ENCODE measurements around the gene IGFL1. TPM values are rescaled to one million over a fixed set of nuclear protein-coding genes. Genes with fewer than 3 reads are reported as not detected.
"Not testable (repeated sequence)": the region's sequence is repeated elsewhere in the genome, so short reads cannot be mapped to it uniquely, and the experiment has no call there.

The IGFL1 gene
- total RNA-seq, 4 donors from 2014 or later: not detected

DNA sequence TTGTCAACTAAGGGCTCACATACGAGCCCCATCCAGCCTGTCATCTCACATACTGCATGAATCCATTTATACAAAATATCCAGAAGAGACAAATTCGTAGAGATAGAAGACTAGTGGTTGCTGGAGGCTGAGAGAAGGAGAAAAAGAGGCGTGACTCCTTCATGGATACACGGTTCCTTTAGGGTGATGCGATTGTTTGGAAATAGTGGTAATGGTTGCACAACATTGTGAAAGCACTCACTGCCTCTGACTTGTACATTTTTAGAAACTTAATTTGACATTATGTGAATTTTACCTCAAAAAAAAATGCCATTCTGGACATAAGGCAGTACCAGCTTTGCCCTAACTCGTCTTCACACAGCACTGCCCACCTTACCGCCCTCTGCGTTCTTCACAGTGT lies 27.3 kb downstream of the IGFL1 start:
- Histone ChIP-seq H3K27me3 (peaks cover 0 to 31% (median 0%) of the 10 kb centered on the region in 4 donors), H3K4me3 (no peak overlapping the region), H3K4me1 (no peaks in the 10 kb centered on the region), H3K36me3 (no peaks in the 10 kb centered on the region), H3K9me3 (no peaks in the 10 kb centered on the region), H3K27ac (replicated peaks in 1 of 4) (no peak overlapping the region)
- TF ChIP-seq POLR2AphosphoS5 (IDR thresholded peaks at IDR 0.05) (no peak), POLR2A (IDR thresholded peaks at IDR 0.05; ENCODE audit: low read depth) (no peak)
- TF ChIP-seq, protein P1, sequence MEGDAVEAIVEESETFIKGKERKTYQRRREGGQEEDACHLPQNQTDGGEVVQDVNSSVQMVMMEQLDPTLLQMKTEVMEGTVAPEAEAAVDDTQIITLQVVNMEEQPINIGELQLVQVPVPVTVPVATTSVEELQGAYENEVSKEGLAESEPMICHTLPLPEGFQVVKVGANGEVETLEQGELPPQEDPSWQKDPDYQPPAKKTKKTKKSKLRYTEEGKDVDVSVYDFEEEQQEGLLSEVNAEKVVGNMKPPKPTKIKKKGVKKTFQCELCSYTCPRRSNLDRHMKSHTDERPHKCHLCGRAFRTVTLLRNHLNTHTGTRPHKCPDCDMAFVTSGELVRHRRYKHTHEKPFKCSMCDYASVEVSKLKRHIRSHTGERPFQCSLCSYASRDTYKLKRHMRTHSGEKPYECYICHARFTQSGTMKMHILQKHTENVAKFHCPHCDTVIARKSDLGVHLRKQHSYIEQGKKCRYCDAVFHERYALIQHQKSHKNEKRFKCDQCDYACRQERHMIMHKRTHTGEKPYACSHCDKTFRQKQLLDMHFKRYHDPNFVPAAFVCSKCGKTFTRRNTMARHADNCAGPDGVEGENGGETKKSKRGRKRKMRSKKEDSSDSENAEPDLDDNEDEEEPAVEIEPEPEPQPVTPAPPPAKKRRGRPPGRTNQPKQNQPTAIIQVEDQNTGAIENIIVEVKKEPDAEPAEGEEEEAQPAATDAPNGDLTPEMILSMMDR (IDR thresholded peaks at IDR 0.05): no peak
- 69% methylated on average over 8 of the region's 8 CpGs for WGBS
- no peak for DNase-seq (ENCODE audit: extremely low spot score)
- intact Hi-C loops (cut with DNase I): no loop called here

DNA sequence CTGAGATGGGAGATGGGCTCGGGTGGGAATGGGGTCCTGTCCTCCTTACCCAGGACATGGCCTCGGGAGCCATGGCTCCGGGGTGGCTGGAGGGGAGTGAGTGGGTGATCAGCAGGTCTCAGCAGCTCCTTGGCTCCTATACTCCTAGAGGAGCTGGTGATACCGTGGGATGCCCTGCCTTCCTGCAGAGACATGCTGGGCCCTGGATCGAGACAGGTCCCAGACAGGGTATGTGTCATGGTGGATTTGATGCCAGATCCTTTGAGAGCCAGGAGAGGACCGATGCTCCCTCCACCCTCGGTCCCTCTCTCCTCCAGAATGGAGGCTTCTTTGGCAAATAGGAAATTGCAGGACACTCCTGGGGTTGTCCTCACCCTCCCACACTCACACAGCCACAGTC lies 32.0 kb downstream of the IGFL1 start:
- H3K9me3 ChIP-seq; H3K36me3 ChIP-seq; H3K27ac ChIP-seq (replicated peaks in 1 of 4); DNase-seq (ENCODE audit: extremely low spot score); intact Hi-C loops (cut with DNase I); H3K4me1 ChIP-seq; H3K4me3 ChIP-seq: not testable (repeated sequence)
- WGBS: 90% methylated on average over 7 of the region's 7 CpGs
- peaks cover 0 to 49% (median 0%) of the 10 kb centered on the region in 4 donors for H3K27me3 ChIP-seq

DNA sequence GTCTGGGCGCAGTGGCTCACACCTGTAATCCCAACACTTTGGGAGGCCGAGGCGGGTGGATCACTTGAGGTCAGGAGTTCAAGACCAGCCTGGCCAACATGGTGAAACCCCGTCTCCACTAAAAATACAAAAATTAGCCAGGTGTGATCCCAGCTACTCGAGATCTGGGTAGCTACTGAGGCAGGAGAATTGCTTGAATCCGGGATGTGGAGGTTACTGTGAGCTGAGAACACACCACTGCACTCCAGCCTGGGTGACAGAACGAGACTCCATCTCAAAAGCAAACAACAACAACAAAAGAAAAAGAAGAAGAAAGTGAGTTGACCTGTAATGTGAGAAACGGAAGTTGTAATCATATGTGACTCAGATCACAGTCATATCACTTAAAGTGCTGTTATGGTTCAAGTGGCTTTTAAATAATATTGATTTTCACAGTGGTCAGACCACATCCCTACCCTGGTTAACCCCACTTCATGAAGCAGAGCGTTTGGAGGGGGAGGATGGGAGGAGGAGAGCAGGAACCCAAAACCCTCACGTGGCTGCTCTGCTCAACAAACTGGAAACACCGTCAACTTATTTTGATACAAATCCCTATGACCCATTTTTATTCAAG lies 33.2 kb downstream of the IGFL1 start:
- H3K4me3 ChIP-seq; intact Hi-C loops (cut with DNase I); H3K27ac ChIP-seq (replicated peaks in 1 of 4); DNase-seq (ENCODE audit: extremely low spot score); H3K4me1 ChIP-seq; H3K9me3 ChIP-seq; H3K36me3 ChIP-seq: not testable (repeated sequence)
- 50% methylated on average over 11 of the region's 11 CpGs for WGBS
- peaks cover 0 to 50% (median 0%) of the 10 kb centered on the region in 4 donors for H3K27me3 ChIP-seq

DNA sequence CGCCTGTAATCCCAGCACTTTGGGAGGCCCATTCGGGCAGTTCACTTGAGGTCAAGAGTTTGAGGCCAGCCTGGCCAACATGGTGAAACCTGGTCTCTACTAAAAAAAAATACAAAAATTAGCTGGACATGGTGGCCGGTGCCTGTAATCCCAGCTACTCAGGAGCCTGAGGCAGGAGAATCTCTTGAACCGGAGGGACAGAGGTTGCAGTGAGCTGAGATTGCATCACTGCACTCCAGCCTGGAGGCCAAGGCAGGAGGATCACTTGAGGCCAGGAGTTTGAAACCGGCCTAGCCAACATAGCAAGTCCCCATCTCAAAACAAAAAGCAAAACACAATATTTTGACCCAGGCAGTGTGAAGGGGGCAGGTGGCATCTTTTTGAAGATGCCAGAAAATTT lies 35.3 kb downstream of the IGFL1 start:
- H3K27ac ChIP-seq (replicated peaks in 1 of 4); H3K4me1 ChIP-seq; H3K36me3 ChIP-seq; H3K9me3 ChIP-seq; DNase-seq (ENCODE audit: extremely low spot score); H3K4me3 ChIP-seq: not testable (repeated sequence)
- intact Hi-C loops (cut with DNase I): loop anchor here (2.0 kb wide), 2 partner anchors 182 to 236 kb away; no protein-coding TSS in a partner anchor
- H3K27me3 ChIP-seq: peaks cover 0 to 47% (median 0%) of the 10 kb centered on the region in 4 donors
- 77% methylated on average over 5 of the region's 5 CpGs for WGBS

DNA sequence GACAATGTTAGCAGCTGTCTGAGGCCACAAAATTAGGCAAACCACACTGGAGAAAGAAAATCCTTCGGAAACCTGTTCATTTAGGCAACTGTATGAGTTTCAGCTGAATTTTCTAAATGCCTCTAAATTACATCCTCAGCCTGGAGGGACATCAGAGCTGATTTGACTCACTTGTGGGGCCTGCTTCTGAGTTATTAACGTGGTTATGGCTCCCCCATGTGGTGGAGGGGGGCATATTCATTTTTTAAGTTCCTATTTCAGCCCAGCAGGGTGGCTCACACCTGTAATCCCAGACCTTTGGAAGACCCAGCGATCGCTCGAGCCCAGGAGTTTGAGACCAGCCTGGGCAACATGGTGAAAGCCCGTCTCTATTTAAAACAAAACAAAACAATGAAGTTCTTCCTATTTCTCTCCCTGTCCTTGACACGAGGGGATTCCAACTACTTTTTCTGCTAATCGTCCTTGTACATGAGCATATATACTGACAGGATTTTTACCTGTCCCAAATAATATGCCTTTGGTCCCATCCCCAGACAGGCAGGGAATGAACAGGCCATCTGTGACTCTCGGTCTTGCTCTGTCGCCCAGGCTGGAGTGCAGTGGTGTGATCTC lies 35.8 kb downstream of the IGFL1 start:
- H3K4me1 ChIP-seq: no peaks in the 10 kb centered on the region
- peak; percentile 96 for DNase-seq (ENCODE audit: extremely low spot score)
- no peak for TF ChIP-seq POLR2AphosphoS5 (IDR thresholded peaks at IDR 0.05)
- TF ChIP-seq, protein P1 (IDR thresholded peaks at IDR 0.05): peak; percentile 86 to 93 (median 88)
- WGBS: 19% methylated on average over 10 of the region's 10 CpGs
- H3K4me3 ChIP-seq: no peak overlapping the region
- H3K9me3 ChIP-seq: no peaks in the 10 kb centered on the region
- no peak overlapping the region for H3K27ac ChIP-seq (replicated peaks in 1 of 4)
- no peaks in the 10 kb centered on the region for H3K36me3 ChIP-seq
- intact Hi-C loops (cut with DNase I): loop anchor here (2.0 kb wide), 2 partner anchors 183 to 237 kb away; no protein-coding TSS in a partner anchor
- H3K27me3 ChIP-seq: peaks cover 0 to 47% (median 0%) of the 10 kb centered on the region in 4 donors

DNA sequence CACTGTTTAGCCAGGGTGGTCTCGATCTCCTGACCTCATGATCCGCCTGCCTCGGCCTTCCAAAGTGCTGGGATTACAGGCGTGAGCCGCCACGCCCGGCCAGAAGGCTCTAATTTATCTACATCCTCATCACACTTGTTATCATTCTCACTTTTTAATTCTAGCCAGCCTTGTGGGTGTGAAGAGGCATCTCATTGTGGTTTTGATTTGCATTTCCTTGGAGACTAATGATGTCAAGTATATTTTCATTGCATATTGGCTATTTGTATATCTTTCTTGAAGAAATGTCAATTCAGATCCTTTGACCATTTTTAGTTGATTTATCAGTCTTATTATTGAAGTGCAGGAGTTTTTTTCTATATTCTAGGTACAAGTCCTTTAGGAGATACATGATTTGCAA lies 39.6 kb downstream of the IGFL1 start:
- H3K4me1 ChIP-seq: peaks cover 0 to 9% (median 4%) of the 10 kb centered on the region in 4 donors
- no peaks in the 10 kb centered on the region for H3K36me3 ChIP-seq
- intact Hi-C loops (cut with DNase I): no loop called here
- DNase-seq (ENCODE audit: extremely low spot score): no peak
- 85% methylated on average over 7 of the region's 7 CpGs for WGBS
- TF ChIP-seq, protein P1 (IDR thresholded peaks at IDR 0.05): no peak
- TF ChIP-seq POLR2AphosphoS5 (IDR thresholded peaks at IDR 0.05) (no peak), EP300 (IDR thresholded peaks at IDR 0.05) (no peak), POLR2A (IDR thresholded peaks at IDR 0.05; ENCODE audit: low read depth) (no peak)
- no peak overlapping the region for H3K4me3 ChIP-seq
- no peaks in the 10 kb centered on the region for H3K9me3 ChIP-seq
- H3K27ac ChIP-seq (replicated peaks in 1 of 4): no peak overlapping the region
- peaks cover 0 to 15% (median 0%) of the 10 kb centered on the region in 4 donors for H3K27me3 ChIP-seq
